LHCN-M2 (cell line): Measurements from ENCODE around the gene LRRC55. TPM values are rescaled to one million over a fixed set of nuclear protein-coding genes. Genes with fewer than 3 reads are reported as not detected.

Experiments
- DNase-seq: peaks from one replicate; pipeline ENCODE4 v3.0.0-alpha.2; 2012; ENCODE audit warnings: low read depth
- total RNA-seq: library from RNA; depleted of rRNA; stranded (reverse); fragments of >200 nt; gene quantifications from 2 replicates; pipeline ENCODE4 v1.2.3, GENCODE V29; 2014

The LRRC55 gene
- total RNA-seq, 1 experiment from 2014 or later: not detected

DNA sequence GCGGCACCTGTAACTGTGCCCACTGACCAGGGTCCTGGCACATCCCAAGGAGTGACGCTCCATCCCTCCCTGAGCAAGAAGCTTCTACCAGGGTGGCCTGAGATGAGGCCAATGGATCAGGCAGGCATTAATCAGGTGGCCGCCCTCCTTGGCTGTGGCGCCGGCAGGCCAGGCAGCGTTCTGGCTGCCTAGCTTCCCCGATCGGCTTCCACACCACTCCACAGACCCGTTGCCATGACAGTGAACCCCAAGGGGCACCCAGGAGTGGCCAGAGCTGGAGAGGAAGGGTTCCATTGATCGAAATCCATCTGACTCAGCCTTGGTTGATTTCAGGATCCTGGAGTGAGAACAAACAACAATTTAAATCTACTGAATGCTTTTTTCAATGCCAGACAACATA is 20.5 kb downstream of the LRRC55 start:
- no peak for DNase-seq

- no peak for DNase-seq
Measured at GRCh38 chr11:57203359-57203758, 21.6 kb downstream of the LRRC55 start.

GRCh38 chr11:57203882-57204480 is 22.2 kb downstream of the LRRC55 start:
- no peak for DNase-seq

DNA sequence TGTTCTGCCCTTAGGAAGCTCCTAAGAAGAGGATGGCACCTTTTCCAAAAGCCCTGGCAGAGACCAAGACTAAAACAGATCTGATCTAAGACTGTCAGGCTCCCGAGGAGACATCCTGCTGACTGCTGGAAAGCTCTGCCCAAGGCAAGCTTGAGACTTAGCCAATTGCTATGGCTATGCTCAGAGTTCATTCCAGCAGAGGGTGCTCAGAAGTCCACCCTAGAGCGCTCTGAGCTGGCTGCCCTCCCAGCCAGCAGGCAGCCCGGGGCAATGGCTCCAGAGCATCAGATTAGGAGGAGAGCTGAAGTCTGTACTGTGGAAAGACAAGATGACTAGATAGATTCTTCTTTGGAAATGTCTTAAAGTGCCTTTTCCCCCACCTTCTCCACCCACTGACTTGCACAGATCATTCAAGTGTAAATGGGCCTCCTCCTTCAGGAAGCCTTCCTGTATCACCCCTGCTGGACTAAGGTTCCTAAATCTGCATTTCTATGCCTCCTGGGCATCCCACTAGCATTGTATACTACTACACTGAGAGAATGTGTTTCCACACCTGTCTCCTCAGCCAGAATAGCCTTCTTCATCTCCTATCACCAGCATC is 23.4 kb downstream of the LRRC55 start:
- peak; percentile 26 for DNase-seq

DNA sequence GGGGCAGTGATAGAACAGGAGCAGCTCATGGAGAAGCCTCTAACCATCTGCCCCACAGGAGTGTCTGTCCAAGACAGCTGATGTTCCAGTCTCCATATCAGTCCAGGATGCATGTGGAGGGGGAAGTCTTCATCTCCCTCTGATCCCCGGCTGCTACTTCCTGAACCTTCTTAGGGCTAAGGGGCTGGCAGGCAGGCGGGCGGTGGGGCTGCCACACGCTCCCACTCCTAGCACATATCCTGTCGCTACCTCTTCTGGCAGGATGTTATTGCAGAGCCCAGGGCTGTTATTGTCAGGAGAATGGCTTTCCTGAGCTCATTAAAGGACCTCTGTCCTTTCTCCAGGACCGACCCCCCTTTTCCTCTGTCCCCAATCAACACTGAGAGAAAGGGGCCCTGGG is 25.4 kb downstream of the LRRC55 start:
- no peak for DNase-seq

DNA sequence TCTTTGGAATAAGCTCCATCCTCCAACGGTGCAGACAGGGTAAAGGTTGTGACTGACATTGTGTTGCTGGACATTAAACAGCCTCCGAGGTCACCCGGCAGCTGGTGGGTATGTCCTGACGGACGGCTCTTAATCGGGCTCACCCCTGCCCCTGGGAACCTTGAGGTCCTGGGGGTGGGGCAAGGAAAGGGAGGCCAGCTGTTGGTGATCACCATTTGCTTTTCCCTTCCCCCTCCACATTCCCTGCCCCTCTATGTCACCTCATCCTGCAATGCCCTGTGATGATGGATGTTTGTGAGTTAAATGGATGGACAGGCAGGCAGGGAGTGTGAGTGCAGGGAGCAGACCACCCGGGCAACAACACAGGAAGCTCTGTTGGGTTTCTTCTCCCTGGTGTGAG is 29.0 kb downstream of the LRRC55 start:
- peak; percentile 4 for DNase-seq

GRCh38 chr11:57213342-57214097 is 31.8 kb downstream of the LRRC55 start:
- DNase-seq: no peak

GRCh38 chr11:57214098-57214417 is 32.3 kb downstream of the LRRC55 start:
- peak; percentile 27 for DNase-seq

GRCh38 chr11:57214494-57214893 is 32.7 kb downstream of the LRRC55 start:
- peak; percentile 76 for DNase-seq

DNA sequence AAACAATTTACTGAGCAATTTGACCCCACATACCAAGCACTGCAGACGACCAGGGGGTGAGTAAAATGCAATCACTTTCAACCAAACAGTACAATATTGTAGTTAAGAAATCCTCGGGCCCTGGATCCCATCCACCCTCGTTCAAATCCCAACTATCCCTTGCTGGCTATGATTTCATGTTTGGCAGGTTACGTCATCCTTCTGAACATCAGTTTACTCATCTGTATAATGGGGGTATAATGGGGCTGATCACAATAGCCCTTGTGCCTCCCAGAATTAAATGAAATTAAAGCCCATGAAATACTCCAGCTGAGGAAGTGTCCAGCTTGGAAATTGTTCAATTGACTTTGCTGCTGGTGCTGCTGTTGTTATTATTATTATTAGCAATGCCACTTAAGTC is 34.7 kb downstream of the LRRC55 start:
- DNase-seq: no peak

DNA sequence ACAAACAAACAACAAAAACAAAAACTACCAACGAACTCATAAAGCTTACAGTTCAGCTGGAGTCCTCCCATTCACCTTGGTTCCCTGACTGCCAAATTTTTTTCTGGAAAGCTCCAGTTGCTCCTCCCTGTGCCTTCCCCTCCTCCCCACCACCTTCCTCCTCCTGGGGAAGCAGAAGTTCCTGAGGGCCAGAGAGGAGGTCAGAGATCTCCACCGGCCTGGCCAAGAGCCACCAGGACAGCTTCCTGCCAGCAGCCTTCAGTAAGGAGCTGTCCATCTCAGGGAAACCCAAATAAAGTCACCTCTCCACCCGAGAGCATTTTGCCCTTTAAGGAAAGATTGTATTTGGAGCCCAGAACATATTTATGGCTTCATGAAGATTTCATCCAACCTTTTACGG is 35.3 kb downstream of the LRRC55 start:
- no peak for DNase-seq

- no peak for DNase-seq
Measured at GRCh38 chr11:57219021-57219627, 37.4 kb downstream of the LRRC55 start.

- no peak for DNase-seq
Measured at GRCh38 chr11:57222239-57222638, 40.5 kb downstream of the LRRC55 start.

DNA sequence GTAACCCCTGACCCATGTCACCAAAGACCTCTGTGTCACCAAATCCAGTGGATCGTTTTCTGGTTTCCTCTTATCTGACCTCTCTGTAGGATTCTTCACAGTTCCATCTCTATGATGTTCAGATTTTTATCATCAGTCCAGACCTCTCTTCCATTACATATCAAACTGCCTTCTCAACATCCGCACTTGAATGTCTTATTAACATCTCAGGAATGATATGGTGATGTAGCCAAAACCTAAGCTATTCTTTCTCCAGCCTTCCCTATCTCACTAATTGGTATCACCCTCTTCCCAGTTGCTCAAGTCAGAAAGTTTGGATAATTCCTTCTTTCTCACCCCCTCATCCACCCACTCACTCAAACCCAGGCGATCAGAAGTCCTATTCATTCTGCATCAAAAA is 41.8 kb downstream of the LRRC55 start:
- no peak for DNase-seq

GRCh38 chr11:57224128-57224527 is 42.4 kb downstream of the LRRC55 start:
- no peak for DNase-seq

DNA sequence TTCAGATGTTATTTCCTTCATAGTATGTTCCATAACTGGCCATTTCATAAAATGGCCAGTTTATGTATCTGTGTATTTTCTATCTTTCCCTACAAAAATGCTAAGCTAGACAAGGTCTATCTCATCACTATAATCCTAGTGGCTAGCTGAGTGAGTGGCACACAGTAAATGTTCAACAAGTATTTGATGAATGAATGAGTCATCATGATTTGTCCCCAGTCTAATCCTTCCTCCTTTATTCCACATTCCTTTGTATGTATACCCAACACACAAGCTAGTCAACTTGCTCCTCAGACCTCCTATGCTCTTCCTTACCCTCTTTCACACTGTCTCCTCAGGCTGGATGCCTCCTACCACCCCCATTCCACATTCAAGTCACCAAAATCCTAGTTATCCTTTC is 42.8 kb downstream of the LRRC55 start:
- peak; percentile 58 for DNase-seq

GRCh38 chr11:57228600-57228999 is 46.8 kb downstream of the LRRC55 start:
- DNase-seq: no peak

- no peak for DNase-seq
Measured at GRCh38 chr11:57230316-57230715, 48.6 kb downstream of the LRRC55 start.

DNA sequence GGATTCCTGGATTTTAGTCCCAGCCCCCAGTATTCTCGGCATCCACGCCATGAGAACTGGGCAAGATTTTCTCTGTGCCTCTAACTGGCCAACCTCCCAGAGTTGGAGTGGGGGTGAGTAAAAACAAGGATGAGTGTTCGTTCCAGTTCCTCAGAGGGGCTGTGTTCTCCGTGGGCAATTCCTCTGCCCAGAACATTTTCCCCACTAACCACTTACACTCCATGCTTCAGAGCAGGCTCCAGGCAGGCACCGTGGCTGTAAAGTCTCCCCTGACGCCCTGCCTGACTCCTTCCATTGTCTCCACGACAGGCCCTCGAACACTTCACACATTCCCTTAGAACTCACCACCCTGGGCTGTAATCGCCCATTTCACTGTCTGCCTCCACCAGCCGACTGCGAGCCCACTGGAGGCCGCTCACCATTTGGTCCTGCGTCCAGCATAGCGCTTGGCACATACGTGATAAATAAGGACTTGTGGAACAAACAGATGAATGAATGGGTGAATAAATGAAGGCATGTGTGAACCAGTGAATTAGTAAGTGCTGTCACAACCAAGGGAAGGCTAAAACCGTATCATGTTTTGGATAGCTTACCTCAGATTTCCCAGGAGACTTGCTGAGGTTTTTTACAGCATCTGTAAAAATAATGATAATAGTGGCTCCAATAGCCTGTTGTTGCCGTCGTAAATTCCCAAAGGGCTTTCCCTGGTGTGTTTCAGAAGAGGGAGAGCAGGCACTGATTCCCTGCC is 49.2 kb downstream of the LRRC55 start:
- peak; percentile 9 for DNase-seq

GRCh38 chr11:57231539-57232253 is 49.9 kb downstream of the LRRC55 start:
- DNase-seq: no peak

- no peak for DNase-seq
Measured at GRCh38 chr11:57233702-57234101, 51.9 kb downstream of the LRRC55 start.
